ENCODE data around the gene IFT88. TPM values are rescaled to one million over a fixed set of nuclear protein-coding genes. Genes with fewer than 3 reads are reported as not detected.

Gene IFT88
- total RNA-seq, 2 experiments from 2014 or later = 9.0 to 9.5 TPM

DNA sequence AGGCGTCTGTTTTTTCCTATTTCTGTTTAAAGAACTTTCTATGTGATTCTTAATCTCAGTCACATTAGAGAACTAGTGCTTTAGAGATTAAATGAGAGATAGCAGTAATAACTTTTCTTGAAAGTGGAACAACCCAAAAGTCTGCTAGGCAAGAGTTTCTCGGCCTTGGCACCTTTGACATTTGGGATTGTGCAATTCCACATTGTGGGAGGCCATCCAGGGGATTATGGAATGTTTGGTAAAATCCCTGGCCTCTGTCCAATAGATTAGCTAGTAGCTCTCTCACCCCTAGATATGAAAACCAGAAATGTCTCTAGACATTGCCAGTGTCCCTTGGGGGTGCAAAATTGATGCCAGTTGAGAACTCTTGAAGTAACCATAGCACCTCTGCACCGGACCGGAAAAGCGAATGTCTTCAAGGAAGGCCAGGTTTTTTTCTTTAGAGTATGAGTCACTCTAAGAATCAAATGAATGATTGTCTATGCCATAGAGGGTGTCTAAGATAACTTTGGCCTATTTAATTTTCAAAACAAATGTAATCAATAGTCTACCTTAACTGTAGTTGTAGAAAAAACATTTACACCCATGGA lies 91.6 kb downstream of the IFT88 start:
- no peak overlapping the region for H3K4me3 Mint-ChIP-seq
- Histone ChIP-seq H3K4me3 (ENCODE audit: low read length) (no peak overlapping the region), H3K9me3 (ENCODE audit: control insufficient read depth in 1 of 2, insufficient read depth in 1 of 2, low read length in 2 of 2) (no peaks in the 10 kb centered on the region), H3K27me3 (ENCODE audit: control insufficient read depth in 1 of 2, insufficient read depth in 2 of 2, low read length in 2 of 2) (no peaks in the 10 kb centered on the region), H3K4me1 (ENCODE audit: insufficient read depth, low read length) (no peaks in the 10 kb centered on the region), H3K36me3 (ENCODE audit: insufficient read depth, low read length) (no peaks in the 10 kb centered on the region), H3K27ac (ENCODE audit: low read depth in 1 of 2, low read length in 2 of 2) (no peak overlapping the region)
- TF ChIP-seq CTCF (IDR thresholded peaks at IDR 0.05) = no peak
- H3K36me3 Mint-ChIP-seq (ENCODE audit: low read depth) = peaks cover 44% of the 10 kb centered on the region
- no peaks in the 10 kb centered on the region for H3K4me1 Mint-ChIP-seq (ENCODE audit: low read depth)
- no peaks in the 10 kb centered on the region for H3K27me3 Mint-ChIP-seq
- intact Hi-C loops (cut with DNase I, micrococcal nuclease) = no loop called here
- no peak for DNase-seq
- H3K27ac Mint-ChIP-seq = no peak overlapping the region
- no peaks in the 10 kb centered on the region for H3K9me3 Mint-ChIP-seq
- CTCF ChIA-PET = no interaction called here
- ATAC-seq (ENCODE audit: poor library complexity) = no peak
- POLR2A ChIA-PET = no interaction called here

GRCh38 chr13:20664351-20664750 lies 97.4 kb downstream of the IFT88 start:
- Mint-ChIP-seq H3K9me3 (no peaks in the 10 kb centered on the region), H3K4me1 (ENCODE audit: low read depth) (no peaks in the 10 kb centered on the region), H3K27me3 (no peaks in the 10 kb centered on the region), H3K27ac (no peak overlapping the region), H3K36me3 (ENCODE audit: low read depth) (peaks cover 35% of the 10 kb centered on the region), H3K4me3 (no peak overlapping the region)
- H3K9me3 ChIP-seq (ENCODE audit: control insufficient read depth in 1 of 2, insufficient read depth in 1 of 2, low read length in 2 of 2) = no peaks in the 10 kb centered on the region
- no peaks in the 10 kb centered on the region for H3K4me1 ChIP-seq (ENCODE audit: insufficient read depth, low read length)
- DNase-seq = no peak
- no peak for ATAC-seq (ENCODE audit: poor library complexity)
- H3K27me3 ChIP-seq (ENCODE audit: control insufficient read depth in 1 of 2, insufficient read depth in 2 of 2, low read length in 2 of 2) = no peaks in the 10 kb centered on the region
- ChIA-PET CTCF (no interaction called here), POLR2A (no interaction called here)
- no peak for TF ChIP-seq CTCF (IDR thresholded peaks at IDR 0.05)
- H3K4me3 ChIP-seq (ENCODE audit: low read length) = no peak overlapping the region
- intact Hi-C loops (cut with DNase I, micrococcal nuclease) = no loop called here
- no peaks in the 10 kb centered on the region for H3K36me3 ChIP-seq (ENCODE audit: insufficient read depth, low read length)
- H3K27ac ChIP-seq (ENCODE audit: low read depth in 1 of 2, low read length in 2 of 2) = no peak overlapping the region

DNA sequence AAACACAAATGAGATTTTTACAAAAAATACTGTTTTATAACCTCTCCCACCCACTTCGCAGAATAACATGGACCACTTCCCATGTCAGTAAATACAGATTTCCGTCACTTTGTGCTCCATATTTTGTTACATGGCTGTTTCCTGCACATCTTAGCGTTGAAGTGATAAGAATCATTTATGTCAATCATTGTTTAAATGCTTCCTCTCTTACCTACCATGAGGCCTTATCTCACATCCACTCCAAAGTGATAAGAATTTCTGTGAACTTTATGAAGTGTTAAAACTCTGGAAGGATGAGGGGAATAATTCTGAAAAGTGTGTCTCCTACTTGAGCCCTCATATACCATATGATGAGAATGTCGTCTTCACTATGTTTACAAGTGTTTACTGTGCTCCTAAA lies 100.0 kb downstream of the IFT88 start:
- TF ChIP-seq CTCF (IDR thresholded peaks at IDR 0.05) = no peak
- Histone ChIP-seq H3K27ac (ENCODE audit: low read depth in 1 of 2, low read length in 2 of 2) (no peak overlapping the region), H3K27me3 (ENCODE audit: control insufficient read depth in 1 of 2, insufficient read depth in 2 of 2, low read length in 2 of 2) (no peaks in the 10 kb centered on the region), H3K36me3 (ENCODE audit: insufficient read depth, low read length) (no peaks in the 10 kb centered on the region), H3K9me3 (ENCODE audit: control insufficient read depth in 1 of 2, insufficient read depth in 1 of 2, low read length in 2 of 2) (no peaks in the 10 kb centered on the region), H3K4me3 (ENCODE audit: low read length) (no peak overlapping the region), H3K4me1 (ENCODE audit: insufficient read depth, low read length) (no peaks in the 10 kb centered on the region)
- Mint-ChIP-seq H3K9me3 (no peaks in the 10 kb centered on the region), H3K4me3 (no peak overlapping the region), H3K27ac (no peak overlapping the region), H3K36me3 (ENCODE audit: low read depth) (peaks cover 41% of the 10 kb centered on the region), H3K27me3 (no peaks in the 10 kb centered on the region), H3K4me1 (ENCODE audit: low read depth) (no peaks in the 10 kb centered on the region)
- no peak for DNase-seq
- no peak for ATAC-seq (ENCODE audit: poor library complexity)
- ChIA-PET POLR2A (no interaction called here), CTCF (no interaction called here)
- intact Hi-C loops (cut with DNase I, micrococcal nuclease) = no loop called here

Data from CD4-positive, alpha-beta T cell (primary cell).